Stimulated activated CD4-positive, alpha-beta T cell treated with anti-CD3 and anti-CD28 coated beads, TNF-alpha, amount 100 ng/mL, for 24 hours (primary cell): ENCODE measurements around the gene IFITM2.
A peak's percentile ranks its signal among the peaks of the same experiment; 100 is the strongest.
"Not testable (repeated sequence)": the region's sequence is repeated elsewhere in the genome, so short reads cannot be mapped to it uniquely, and the experiment has no call there.

ENCODE experiments used
- DNase-seq, 3 experiments: peaks; one replicate each; pipeline ENCODE4 v3.0.0-alpha.2; 2020; ENCODE audit warnings: low read depth in 3 of 3

Gene IFITM2

DNA sequence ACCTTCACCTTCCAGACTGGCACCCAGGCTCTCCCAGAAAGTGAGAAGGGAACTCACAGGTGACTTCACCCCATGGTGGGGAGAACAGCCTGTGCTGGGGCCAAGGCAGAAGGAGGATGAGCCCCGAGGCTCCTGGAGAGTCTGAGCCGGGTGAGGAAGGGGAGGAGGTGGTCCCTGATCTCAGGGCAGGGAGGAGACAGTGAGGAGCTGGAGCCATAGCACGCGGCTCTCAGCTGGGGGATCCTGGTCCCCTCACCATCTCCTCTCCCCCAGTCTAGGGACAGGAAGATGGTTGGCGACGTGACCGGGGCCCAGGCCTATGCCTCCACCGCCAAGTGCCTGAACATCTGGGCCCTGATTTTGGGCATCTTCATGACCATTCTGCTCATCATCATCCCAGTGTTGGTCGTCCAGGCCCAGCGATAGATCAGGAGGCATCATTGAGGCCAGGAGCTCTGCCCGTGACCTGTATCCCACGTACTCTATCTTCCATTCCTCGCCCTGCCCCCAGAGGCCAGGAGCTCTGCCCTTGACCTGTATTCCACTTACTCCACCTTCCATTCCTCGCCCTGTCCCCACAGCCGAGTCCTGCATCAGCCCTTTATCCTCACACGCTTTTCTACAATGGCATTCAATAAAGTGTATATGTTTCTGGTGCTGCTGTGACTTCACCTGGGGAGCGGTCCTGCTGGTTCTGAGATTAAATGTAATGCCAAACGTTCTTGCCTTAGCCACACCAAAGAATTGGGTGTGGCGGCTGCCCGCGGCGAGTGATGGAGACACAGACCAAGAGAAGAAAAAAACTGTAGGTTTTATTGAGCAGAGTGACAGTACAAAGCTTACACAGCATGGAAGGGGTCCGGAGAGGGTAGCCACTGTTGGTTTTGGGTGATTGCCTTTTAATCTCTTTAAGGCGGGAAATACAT lies 1.4 kb downstream of the IFITM2 start:
- not testable (repeated sequence) for DNase-seq

DNA sequence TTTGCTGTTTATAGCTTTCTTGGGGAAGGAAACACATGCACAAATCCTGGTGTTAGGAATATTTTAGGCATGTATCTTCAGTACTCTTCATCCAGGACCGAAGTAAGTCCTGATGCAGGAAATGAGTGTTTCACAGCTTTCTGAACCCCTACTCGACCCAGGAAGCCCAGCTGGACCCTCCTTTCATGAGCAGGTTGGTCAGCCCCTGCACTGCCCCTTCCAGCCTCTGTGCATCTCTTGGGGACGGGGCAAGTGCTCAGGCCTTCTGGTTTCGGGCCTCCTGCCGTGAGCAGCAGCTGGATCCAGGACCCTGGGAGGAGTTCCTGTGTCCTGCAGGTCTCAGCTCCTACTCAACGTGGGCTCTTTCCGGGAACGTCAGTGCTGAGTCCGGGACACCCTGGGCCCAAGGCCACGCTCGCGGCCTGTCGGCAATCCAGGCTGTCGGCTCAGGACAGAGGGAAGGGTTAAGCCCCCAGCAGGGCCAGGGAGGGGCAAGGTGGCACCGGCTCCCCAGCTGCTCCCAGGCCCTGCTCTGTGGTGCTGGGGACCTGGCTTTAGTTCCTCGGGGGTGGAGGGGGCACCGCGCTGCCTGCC lies 2.5 kb downstream of the IFITM2 start:
- DNase-seq, result not testable (repeated sequence)

DNA sequence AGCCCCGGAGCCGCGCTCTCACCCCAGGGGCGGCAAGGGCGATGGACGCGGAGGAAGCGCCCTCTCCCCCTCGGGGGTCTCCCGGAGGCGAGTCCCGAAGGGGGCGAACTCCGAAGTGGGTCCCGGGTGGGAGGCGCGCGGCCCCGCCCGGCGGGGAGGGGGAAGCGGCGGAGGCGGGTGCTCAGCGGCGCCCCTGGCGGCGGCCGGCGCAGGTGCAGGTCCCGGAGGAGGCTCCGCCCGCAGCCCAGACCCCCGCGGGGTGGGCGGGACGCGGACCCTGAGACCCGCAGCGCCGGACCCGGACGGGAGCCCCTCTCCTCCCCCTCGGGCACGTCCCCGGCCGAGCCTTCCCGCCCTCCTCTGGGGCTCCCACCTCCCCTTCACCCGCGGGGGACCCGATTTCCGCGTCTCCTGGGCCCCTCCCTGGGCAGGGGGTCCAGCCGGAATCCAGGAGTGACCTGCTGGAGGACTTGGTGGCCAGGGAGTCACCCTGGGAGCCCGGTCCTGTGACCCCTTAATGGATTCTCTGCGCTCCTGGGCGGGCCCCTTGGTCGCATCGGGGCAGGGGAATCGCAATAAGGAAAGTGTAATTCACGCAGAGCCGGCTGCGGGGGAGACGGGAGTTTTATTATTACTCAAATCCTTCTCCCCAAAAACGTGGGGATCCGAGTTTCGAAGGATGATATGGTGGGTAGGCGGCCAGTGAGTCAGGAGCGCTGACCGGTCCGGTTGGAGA lies 3.6 kb downstream of the IFITM2 start:
- not testable (repeated sequence) for DNase-seq

DNA sequence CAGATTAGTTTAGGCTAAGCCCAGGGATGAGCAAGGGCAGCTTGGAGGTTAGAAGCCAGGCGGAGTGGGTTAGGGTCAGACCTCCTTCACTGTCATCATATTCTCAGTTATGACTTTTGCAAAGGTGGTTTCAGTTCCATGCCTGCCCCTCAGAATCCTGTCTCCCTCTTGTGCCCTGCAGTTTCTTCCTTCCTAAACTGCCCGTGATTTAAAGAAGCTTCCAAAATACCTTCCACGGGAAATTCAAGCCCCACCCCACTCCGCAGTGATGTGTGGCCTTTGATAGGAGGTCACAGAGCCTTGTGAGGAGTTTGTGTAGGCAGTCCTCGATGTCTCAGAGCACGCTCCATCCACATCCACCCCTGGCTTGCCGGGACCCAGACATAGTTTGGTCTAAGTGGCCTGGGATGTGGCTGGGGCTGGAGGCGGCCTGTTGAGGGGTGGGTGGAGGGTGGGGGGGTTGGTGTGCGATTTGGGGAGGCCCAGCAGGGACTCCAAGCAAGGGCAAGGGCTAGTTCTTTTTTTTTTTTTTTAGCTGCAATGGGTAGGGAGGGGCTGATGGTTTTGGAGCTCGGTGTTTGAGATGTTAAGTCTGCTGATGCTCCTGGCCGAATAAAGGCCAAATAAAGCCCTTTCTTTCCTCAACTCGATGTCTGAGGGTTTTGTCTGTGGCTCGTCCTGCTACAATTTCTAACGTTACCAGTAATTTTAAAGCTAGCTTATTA lies 4.6 kb downstream of the IFITM2 start:
- no peak for DNase-seq

DNA sequence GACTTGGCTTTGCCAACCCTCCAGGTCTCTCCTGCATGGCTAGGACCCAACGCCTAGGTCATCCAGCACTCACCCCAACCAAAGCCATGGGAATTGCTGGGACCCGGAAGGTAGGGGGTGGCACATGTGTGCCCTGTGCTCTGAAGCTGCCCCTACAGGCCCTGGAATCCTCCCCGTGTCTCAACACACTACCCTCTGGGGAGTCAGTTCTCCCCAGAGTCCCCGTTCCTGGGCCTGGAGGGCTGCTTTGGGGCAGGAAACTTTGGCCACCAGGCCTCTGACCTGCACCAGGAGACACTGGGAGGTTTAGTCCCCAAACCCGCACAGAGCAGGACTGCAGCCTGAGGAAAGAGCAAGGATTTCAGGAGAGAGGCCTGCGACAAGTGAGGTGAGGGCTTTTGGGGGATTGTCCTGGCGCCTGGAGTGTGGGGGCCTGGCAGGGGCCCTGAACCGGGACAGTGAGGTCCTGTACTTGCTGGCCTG lies 5.7 kb downstream of the IFITM2 start:
- no peak for DNase-seq

DNA sequence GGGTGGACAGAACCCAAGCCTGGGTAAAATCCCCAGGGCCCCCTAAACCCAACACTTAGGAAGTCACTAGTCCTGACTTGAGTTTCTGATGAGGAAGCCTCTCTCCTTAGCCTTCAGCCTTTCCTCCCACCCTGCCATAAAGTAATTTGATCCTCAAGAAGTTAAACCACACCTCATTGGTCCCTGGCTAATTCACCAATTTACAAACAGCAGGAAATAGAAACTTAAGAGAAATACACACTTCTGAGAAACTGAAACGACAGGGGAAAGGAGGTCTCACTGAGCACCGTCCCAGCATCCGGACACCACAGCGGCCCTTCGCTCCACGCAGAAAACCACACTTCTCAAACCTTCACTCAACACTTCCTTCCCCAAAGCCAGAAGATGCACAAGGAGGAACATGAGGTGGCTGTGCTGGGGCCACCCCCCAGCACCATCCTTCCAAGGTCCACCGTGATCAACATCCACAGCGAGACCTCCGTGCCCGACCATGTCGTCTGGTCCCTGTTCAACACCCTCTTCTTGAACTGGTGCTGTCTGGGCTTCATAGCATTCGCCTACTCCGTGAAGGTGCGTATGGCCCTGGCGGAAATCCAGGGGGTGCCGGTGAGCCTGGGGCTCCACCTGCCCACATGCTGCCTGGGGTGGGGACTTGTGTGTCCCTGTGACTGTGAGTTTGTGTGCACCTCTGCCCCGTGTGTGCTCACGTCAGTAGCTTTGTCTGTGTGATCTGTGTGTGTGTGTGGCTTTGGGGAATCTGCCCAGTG lies 6.4 kb downstream of the IFITM2 start, which contains the start of gene IFITM1:
TSS of gene IFITM1 (plus strand) at position 254 of the 767 bp plus-strand sequence. CDS start at position 385, 131 bp downstream.
- peak in 1 of 3 experiments; percentile 58 for DNase-seq

DNA sequence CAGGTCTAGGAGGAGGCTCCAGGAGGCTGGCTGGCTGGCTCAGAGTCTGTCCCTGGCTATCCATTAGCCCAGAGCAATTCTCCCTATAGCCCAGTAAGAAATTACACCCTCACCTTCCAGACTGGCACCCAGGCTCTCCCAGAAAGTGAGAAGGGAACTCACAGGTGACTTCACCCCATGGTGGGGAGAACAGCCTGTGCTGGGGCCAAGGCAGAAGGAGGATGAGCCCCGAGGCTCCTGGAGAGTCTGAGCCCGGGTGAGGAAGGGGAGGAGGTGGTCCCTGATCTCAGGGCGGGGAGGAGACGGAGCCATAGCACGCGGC lies 6.9 kb downstream of the IFITM2 start:
- DNase-seq, result not testable (repeated sequence)

DNA sequence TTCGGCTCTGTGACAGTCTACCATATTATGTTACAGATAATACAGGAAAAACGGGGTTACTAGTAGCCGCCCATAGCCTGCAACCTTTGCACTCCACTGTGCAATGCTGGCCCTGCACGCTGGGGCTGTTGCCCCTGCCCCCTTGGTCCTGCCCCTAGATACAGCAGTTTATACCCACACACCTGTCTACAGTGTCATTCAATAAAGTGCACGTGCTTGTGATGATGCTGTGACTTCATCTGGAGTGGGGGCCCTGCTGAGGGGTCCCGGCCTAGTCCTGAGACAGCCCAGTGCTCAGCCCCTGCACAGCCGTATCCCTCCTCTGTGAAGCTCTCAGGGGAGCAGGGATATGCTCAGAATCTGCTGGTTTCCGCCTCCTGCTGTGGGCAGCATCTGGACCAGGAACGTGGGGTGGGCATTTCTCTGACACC lies 7.5 kb downstream of the IFITM2 start:
- DNase-seq, result no peak

DNA sequence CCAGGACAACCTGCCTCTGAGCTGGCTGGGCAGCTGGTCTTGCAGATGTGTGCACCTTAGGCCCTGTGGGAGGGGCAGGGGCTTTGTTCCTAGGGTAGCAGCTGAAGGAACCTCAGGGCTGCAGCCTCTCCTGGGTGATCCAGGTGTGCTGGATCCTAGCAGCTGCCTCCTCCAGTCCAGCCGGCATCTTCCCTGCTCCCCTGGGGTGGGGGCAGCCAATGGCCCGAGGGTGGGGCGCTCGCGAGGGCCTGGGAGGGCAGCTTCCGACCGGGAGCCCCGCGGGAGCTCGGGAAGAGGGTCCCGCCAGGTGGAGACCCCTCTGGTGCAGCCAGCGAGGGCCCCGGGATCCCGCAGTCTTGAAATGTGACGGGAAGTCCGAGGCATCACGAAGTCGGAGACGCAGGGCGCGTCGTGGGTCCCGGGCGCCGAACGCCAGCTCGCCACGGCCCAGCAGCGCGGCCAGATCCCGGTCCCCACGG lies 7.9 kb downstream of the IFITM2 start:
- DNase-seq, result no peak

DNA sequence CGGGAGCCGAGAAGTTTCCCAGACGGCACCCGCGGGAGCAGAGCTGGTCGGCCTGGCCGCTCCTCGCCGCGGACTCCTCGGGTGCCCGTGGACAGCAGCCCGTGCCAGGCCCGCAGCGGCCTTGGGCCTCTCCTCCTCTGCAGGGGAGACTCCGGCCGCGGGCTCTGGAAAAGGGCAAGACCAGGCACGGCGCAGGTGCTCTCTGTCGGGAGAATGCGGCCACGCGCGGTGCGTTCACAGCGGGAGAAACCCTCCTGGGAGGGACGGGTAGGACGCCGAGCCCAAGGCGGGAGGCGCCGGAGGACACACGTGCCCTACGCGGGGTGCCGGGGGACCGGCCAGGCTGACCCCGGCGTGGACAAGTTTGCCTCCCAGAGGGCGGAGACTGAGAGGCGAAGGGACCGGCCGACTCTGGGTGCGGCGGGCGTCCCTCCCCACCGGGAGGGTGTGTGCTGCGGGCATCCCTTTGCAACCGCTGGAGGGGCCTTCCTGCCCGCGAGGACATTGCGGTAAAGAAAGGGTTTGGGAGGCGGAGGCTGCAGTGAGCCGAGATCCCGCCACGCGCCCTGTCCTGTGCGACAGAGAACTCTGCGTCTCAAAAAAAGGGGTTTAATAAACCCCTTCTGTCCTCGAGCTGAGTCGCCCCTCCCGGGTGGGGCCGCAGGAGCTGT lies 8.6 kb downstream of the IFITM2 start:
- no peak for DNase-seq

DNA sequence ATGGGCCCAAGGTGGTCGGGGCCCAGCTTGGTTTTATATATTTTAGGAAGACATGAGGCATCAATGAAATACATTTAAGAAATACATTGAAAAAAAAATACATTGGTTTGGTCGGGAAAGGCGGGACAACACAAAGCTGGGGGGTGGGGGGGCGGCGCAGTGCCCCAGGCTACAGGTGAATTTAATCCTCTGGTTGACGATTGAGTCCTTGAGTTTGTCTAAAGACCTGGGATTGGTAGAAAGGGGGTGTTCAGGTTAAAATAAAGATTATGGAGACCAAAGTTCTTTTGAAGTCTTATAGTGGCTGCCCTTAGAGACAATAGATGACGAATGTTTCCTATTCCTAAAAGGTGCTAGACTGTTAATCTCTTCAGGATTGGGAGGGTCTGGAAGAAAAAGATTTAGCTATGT lies 9.3 kb downstream of the IFITM2 start:
- no peak for DNase-seq

DNA sequence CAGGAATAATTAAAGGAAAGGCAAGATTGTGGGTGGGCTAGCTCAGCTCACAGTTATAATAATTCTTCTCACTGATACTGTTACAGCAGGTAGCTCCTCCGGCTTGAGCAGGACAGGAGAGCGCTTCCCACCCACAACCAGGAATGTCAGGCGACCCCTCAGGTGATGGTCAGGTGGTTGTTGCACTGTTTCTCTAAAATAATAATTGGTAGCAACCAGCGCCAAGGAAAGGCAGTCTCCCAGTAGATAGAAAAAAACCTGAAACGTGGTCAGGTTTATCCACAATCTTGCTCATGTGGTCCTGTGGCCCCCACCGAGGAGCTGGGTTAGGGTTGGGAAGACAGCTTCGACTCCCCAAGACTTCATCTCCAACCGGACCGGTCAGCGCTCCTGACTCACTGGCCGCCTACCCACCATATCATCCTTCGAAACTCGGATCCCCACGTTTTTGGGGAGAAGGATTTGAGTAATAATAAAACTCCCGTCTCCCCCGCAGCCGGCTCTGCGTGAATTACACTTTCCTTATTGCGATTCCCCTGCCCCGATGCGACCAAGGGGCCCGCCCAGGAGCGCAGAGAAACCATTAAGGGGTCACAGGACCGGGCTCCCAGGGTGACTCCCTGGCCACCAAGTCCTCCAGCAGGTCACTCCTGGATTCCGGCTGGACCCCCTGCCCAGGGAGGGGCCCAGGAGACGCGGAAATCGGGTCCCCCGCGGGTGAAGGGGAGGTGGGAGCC lies 10.2 kb downstream of the IFITM2 start:
- DNase-seq, result not testable (repeated sequence)

DNA sequence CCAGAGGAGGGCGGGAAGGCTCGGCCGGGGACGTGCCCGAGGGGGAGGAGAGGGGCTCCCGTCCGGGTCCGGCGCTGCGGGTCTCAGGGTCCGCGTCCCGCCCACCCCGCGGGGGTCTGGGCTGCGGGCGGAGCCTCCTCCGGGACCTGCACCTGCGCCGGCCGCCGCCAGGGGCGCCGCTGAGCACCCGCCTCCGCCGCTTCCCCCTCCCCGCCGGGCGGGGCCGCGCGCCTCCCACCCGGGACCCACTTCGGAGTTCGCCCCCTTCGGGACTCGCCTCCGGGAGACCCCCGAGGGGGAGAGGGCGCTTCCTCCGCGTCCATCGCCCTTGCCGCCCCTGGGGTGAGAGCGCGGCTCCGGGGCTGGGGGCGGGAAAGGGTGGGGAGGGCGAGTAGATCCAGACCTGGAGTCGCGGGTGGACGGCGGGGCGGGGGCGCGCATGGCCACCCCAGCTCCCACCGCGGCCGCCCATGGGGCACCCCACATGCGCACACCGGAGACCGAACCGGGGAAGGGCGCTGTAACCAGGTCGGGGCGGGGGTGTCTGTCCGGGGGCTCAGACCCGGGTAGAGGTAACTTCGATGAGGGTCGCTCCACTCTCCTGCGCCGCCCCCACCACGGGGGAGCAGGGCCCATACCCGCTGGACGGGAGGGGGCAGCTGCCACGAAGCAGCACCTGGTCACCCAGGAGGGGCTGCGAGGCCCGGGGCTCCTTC lies 10.9 kb downstream of the IFITM2 start:
- DNase-seq, result not testable (repeated sequence)

DNA sequence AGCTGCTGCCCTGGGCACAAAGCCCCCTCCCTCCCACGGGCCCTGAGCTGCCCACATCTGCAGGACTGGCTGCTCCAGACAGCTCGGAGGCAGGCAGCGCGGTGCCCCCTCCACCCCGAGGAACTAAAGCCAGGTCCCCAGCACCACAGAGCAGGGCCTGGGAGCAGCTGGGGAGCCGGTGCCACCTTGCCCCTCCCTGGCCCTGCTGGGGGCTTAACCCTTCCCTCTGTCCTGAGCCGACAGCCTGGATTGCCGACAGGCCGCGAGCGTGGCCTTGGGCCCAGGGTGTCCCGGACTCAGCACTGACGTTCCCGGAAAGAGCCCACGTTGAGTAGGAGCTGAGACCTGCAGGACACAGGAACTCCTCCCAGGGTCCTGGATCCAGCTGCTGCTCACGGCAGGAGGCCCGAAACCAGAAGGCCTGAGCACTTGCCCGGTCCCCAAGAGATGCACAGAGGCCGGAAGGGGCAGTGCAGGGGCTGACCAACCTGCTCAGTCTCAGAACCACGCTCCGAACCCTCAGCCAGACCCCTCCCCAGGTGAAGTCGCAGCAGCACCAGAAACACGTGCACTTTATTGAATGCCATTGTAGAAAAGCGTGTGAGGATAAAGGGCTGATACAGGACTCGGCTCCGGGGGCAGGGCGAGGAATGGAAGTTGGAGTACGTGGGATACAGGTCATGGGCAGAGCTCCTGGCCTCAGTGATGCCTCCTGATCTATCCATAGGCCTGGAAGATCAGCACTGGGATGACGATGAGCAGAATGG lies 11.7 kb downstream of the IFITM2 start:
- DNase-seq, result not testable (repeated sequence)

DNA sequence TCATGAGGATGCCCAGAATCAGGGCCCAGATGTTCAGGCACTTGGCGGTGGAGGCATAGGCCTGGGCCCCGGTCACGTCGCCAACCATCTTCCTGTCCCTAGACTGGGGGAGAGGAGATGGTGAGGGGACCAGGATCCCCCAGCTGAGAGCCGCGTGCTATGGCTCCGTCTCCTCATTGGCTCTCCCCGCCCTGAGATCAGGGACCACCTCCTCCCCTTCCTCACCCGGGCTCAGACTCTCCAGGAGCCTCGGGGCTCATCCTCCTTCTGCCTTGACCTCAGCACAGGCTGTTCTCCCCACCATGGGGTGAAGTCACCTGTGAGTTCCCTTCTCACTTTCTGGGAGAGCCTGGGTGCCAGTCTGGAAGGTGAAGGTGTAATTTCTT lies 12.3 kb downstream of the IFITM2 start:
- DNase-seq, result not testable (repeated sequence)

DNA sequence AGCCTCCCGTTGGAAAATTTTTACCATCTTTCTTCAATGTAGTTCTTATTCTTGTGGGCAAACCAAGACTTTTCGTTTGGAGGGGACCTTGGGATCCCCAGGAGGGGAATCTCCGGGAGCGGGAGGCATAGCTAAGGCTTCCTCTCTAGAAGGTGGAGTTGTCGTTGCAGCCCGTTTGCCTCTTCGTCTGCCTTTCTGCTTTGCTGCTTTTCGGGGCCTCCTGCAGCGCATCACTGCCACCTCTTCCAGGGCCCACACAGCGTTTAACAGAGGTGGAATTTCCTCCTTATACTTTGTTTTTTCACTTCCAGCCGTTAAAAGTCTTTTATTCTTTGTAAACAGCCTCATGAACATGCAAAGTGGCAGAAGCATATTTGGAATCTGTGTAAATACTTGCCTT lies 16.5 kb downstream of the IFITM2 start:
- no peak for DNase-seq

DNA sequence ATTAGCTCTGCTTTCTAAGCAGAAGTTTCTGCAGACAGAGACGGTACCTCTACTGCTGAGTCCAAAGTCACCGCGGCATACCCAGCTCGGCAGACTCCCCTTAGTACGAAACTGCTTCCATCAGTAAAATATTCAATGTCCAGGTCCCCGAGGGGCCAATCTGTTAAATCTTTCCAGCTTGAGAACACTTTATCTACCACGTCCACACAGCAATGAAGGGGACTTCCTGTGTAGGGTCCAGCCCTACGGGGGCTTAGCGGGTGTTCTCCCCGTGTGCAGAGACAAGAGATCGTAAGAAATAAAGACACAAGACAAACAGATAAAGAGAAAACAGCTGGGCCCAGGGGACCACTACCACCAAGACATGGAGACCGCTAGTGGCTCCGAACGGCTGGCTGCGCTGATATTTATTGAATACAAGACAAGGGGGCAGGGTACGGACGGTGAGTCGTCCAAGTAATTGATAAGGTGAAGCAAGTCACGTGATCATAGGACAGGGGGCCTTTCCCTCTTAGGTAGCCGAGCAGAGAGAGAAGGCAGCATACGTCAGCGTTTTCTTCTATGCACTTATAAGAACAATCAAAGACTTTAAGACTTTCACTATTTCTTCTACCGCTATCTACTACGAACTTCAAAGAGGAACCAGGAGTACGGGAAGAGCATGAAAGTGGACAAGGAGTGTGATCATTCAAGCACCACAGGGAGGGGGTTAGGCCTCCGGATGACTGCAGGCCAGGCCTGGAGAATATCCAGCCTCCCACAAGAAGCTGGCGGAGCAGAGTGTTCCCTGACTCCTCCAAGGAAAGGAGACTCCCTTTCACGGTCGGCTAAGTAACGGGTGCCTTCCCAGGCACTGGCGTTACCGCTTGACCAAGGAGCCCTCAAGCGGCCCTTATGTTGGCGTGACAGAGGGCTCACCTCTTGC lies 17.2 kb downstream of the IFITM2 start:
- DNase-seq, result not testable (repeated sequence)
